ENCODE measurements around the gene EAF1.
A peak's percentile ranks its signal among the peaks of the same experiment; 100 is the strongest.

EAF1 gene

DNA sequence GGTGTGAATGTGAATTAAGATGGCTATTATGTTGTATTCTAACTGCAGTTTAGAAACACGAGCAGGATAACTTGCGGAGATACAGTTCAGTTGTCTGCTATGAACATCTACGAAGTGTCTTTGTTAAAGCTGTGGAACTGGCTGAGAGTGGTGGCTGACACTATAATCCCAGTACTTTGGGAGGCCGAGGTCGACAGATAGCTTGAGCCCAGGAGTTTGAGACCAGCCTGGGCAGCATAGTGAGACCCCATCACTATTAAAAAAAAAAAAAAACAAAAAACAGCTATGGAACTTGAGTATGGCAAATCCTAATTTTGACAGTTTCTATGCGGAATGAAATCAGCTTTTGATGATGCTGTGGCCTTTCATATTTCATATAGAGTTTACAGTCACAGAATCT lies 1.7 kb downstream of the EAF1 start:
- peak overlapping the region; percentile 91 for H3K4me3 ChIP-seq (ENCODE audit: low read depth, low read length)
- TF ChIP-seq, protein P1, sequence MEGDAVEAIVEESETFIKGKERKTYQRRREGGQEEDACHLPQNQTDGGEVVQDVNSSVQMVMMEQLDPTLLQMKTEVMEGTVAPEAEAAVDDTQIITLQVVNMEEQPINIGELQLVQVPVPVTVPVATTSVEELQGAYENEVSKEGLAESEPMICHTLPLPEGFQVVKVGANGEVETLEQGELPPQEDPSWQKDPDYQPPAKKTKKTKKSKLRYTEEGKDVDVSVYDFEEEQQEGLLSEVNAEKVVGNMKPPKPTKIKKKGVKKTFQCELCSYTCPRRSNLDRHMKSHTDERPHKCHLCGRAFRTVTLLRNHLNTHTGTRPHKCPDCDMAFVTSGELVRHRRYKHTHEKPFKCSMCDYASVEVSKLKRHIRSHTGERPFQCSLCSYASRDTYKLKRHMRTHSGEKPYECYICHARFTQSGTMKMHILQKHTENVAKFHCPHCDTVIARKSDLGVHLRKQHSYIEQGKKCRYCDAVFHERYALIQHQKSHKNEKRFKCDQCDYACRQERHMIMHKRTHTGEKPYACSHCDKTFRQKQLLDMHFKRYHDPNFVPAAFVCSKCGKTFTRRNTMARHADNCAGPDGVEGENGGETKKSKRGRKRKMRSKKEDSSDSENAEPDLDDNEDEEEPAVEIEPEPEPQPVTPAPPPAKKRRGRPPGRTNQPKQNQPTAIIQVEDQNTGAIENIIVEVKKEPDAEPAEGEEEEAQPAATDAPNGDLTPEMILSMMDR (IDR thresholded peaks at IDR 0.05; ENCODE audit: insufficient read depth, low read length, missing control alignments), result no peak
- ChIA-PET POLR2A (no interaction called here), CTCF (interaction anchor here (1.0 to 3.6 kb wide), 2 partner anchors 161 to 163 kb away, joined by 3 to 9 read pairs; no protein-coding TSS in a partner anchor)
- DNase-seq (ENCODE audit: low read depth, low spot score), result no peak

DNA sequence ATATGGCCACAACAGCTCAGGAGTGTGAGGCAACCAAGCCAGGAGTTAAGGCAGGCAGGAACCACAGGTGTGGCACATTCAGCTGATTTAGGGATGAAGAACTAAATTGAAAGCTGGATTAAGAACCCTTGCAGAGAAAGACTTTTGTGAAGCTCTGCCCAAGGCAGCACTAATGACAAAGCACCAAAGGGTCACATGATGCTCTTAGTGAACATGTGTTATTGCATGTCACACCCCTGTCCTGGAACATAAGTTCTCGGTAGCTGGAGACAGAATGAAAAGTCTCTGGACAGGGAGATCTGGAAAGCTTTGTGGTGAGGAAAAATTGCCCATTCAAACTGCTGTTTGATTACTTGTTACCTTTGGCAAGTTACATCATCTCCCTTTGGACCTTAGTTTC lies 3.2 kb downstream of the EAF1 start:
- DNase-seq (ENCODE audit: low read depth, low spot score), result no peak
- no peak overlapping the region for H3K4me3 ChIP-seq (ENCODE audit: low read depth, low read length)
- POLR2A ChIA-PET, result no interaction called here
- CTCF ChIA-PET, result interaction anchor here (0.9 to 3.6 kb wide), 3 partner anchors 26 to 163 kb away, joined by 3 to 9 read pairs (median 8); no protein-coding TSS in a partner anchor
- TF ChIP-seq, protein P1 (IDR thresholded peaks at IDR 0.05; ENCODE audit: insufficient read depth, low read length, missing control alignments), result no peak

DNA sequence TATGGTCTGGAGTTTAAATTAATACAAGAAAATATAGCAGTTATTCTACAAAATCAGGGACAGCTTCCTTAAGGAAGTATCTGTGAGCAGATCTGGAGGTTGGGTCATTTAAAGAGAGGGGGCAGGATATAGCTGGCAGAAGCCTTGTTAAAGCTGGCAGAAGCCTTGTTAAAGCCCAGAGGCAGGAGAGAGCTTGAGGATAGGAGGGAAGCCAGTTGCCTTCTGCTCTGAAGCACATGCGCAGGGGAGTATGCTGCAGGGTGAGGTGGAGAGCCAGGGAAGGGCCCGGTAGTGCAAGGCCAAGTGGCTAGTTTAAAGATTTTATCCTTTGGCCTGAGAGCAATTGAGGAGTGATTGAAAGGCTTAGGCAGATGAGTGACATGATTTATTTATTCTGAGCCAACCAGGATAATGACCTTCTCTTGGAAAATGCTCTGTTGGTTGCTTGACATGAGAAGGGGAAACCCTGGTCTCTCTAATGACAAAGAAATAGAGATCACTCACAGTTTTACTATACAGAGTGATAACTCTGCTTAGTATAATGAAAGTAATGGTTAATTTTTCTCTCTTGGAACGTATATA lies 3.9 kb downstream of the EAF1 start:
- ChIA-PET CTCF (interaction anchor here (0.9 to 3.6 kb wide), 2 partner anchors 127 to 163 kb away, joined by 3 to 9 read pairs; no protein-coding TSS in a partner anchor), POLR2A (no interaction called here)
- H3K4me3 ChIP-seq (ENCODE audit: low read depth, low read length), result no peak overlapping the region
- TF ChIP-seq, protein P1 (IDR thresholded peaks at IDR 0.05; ENCODE audit: insufficient read depth, low read length, missing control alignments), result no peak
- no peak for DNase-seq (ENCODE audit: low read depth, low spot score)

DNA sequence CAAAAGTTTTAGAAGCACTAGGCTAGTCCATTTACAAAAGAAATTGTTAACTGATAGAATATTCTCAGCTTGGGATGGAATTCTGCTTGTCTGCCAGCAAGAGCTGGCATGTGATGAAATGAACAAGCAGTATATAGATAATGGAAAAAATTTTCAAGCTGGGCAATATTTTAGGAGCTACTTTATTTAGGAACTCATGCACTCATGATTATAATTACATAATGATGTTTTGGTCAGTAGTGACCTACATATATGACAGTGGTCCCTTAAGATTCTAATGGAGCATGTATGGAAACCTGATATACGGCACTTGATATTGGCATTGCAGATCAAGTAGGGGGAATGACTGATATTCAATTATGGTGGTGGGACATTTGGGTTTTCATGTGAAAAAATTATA lies 6.1 kb downstream of the EAF1 start:
- CTCF ChIA-PET, result interaction anchor here (1.0 to 1.9 kb wide), 3 partner anchors 8 to 231 kb away, joined by 3 to 6 read pairs (median 6); no protein-coding TSS in a partner anchor
- POLR2A ChIA-PET, result no interaction called here

DNA sequence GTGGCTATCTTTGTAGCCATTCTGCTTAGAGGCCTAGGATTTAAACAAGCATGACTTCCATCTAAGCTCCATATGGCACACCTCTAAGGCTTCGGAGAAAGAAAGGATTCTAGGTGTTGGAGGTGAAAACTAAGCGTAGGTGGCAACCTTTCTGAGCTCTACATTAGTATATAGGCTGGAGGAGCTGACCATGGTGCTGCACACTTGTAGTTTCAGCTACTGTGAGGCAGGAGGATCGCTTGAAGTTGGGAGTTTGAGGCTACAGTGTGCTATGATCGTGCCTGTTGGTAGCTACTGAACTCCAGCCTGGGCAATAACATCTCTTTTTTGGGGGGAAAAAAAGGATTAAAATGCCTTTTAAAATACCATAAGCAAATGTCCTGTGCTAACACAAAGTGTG lies 7.4 kb downstream of the EAF1 start:
- TF ChIP-seq, protein P1 (IDR thresholded peaks at IDR 0.05; ENCODE audit: insufficient read depth, low read length, missing control alignments), result no peak
- ChIA-PET CTCF (interaction anchor here (0.6 to 1.9 kb wide), 6 partner anchors 9 to 229 kb away, joined by 3 to 6 read pairs (median 5); no protein-coding TSS in a partner anchor), POLR2A (no interaction called here)
- no peak overlapping the region for H3K4me3 ChIP-seq (ENCODE audit: low read depth, low read length)
- no peak for DNase-seq (ENCODE audit: low read depth, low spot score)

More for the DNA sequence above, 6.1 kb downstream of the EAF1 start:
- TF ChIP-seq, protein P1 (IDR thresholded peaks at IDR 0.05; ENCODE audit: insufficient read depth, low read length, missing control alignments), result no peak
- no peak for DNase-seq (ENCODE audit: low read depth, low spot score)
- H3K4me3 ChIP-seq (ENCODE audit: low read depth, low read length), result no peak overlapping the region

DNA sequence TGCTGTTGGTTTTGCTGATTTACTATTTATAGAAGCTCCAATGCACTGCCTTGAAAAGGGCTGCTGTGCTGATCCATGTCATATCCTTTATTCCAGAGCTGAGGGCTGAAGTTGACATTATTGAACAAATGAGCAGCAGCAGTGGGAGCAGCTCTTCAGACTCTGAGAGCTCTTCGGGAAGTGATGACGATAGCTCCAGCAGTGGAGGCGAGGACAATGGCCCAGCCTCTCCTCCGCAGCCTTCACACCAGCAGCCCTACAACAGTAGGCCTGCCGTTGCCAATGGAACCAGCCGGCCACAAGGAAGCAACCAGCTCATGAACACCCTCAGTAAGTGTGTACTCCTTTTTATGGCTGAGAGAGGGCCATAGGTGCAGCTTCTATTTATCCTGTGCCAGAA lies 8.8 kb downstream of the EAF1 start:
- TF ChIP-seq, protein P1 (IDR thresholded peaks at IDR 0.05; ENCODE audit: insufficient read depth, low read length, missing control alignments), result no peak
- CTCF ChIA-PET, result interaction anchor here (1.1 kb wide), 1 partner anchor 121 kb away, joined by 3 read pairs; no protein-coding TSS in a partner anchor
- H3K4me3 ChIP-seq (ENCODE audit: low read depth, low read length), result no peak overlapping the region
- POLR2A ChIA-PET, result no interaction called here
- DNase-seq (ENCODE audit: low read depth, low spot score), result no peak

Data from AG04449 (cell line).